ENCODE measurements around the gene NGRN. TPM values are rescaled to one million over a fixed set of nuclear protein-coding genes. Genes with fewer than 3 reads are reported as not detected.
A peak's percentile ranks its signal among the peaks of the same experiment; 100 is the strongest.
"Not testable (repeated sequence)": the region's sequence is repeated elsewhere in the genome, so short reads cannot be mapped to it uniquely, and the experiment has no call there.

Gene NGRN
- total RNA-seq, 1 experiment from 2014 or later = 57.4 TPM

GRCh38 chr15:90270502-90271150, 5.2 kb downstream of the NGRN start:
- BruUV-seq (replicated peaks) = no TSS peak
- ChIA-PET CTCF (no interaction called here), POLR2A (ENCODE audit: unreplicated experiment) (no interaction called here)
- H3K9me2 ChIP-seq (ENCODE audit: insufficient read depth) = no peaks in the 10 kb centered on the region
- H3K36me3 ChIP-seq (ENCODE audit: low read depth) = peaks cover 47% of the 10 kb centered on the region
- peaks cover 21% of the 10 kb centered on the region for H3K4me1 ChIP-seq (replicated peaks; ENCODE audit: insufficient read depth)
- H3K79me2 ChIP-seq (ENCODE audit: low read depth) = peaks cover 65% of the 10 kb centered on the region
- H2AFZ ChIP-seq = no peak overlapping the region
- intact Hi-C loops (cut with micrococcal nuclease; ENCODE audit: unreplicated experiment) = no loop called here
- no peak overlapping the region for H3K4me2 ChIP-seq
- TF ChIP-seq EZH2 (IDR thresholded peaks at IDR 0.05; ENCODE audit: low read depth) (no peak), CTCF (conservative IDR thresholded peaks at IDR 0.05) (no peak)
- H3K9me3 ChIP-seq (ENCODE audit: insufficient read depth, low read depth) = no peaks in the 10 kb centered on the region
- DNase-seq = no peak
- H4K20me1 ChIP-seq (ENCODE audit: insufficient read depth) = peaks cover 57% of the 10 kb centered on the region
- no peak overlapping the region for H3K27ac ChIP-seq
- H3F3A ChIP-seq (ENCODE audit: insufficient read depth, low read depth) = peaks cover 34% of the 10 kb centered on the region
- no peaks in the 10 kb centered on the region for H3K27me3 ChIP-seq (ENCODE audit: insufficient read depth, low read depth)
- H3K4me3 ChIP-seq = no peak overlapping the region

GRCh38 chr15:90271459-90272166, 6.1 kb downstream of the NGRN start:
- peaks cover 47% of the 10 kb centered on the region for H3K36me3 ChIP-seq (ENCODE audit: low read depth)
- H4K20me1 ChIP-seq (ENCODE audit: insufficient read depth) = peaks cover 56% of the 10 kb centered on the region
- TSS peak; percentile 1 for BruUV-seq (replicated peaks)

GRCh38 chr15:90278467-90278866, 13.0 kb downstream of the NGRN start:
- CTCF ChIA-PET; BruUV-seq (replicated peaks); DNase-seq; H3K79me2 ChIP-seq (ENCODE audit: low read depth); H2AFZ ChIP-seq; H3K27me3 ChIP-seq (ENCODE audit: insufficient read depth, low read depth); POLR2A ChIA-PET (ENCODE audit: unreplicated experiment); H3K36me3 ChIP-seq (ENCODE audit: low read depth); H3K4me2 ChIP-seq; intact Hi-C loops (cut with micrococcal nuclease; ENCODE audit: unreplicated experiment); H4K20me1 ChIP-seq (ENCODE audit: insufficient read depth); H3K4me3 ChIP-seq; H3K27ac ChIP-seq; H3K4me1 ChIP-seq (replicated peaks; ENCODE audit: insufficient read depth); H3F3A ChIP-seq (ENCODE audit: insufficient read depth, low read depth); H3K9me2 ChIP-seq (ENCODE audit: insufficient read depth); H3K9me3 ChIP-seq (ENCODE audit: insufficient read depth, low read depth): not testable (repeated sequence)

More at GRCh38 chr15:90271459-90272166, 6.1 kb downstream of the NGRN start:
- Histone ChIP-seq H3K9me3 (ENCODE audit: insufficient read depth, low read depth) (no peaks in the 10 kb centered on the region), H3K4me2 (no peak overlapping the region), H2AFZ (no peak overlapping the region), H3K9me2 (ENCODE audit: insufficient read depth) (no peaks in the 10 kb centered on the region), H3F3A (ENCODE audit: insufficient read depth, low read depth) (peaks cover 34% of the 10 kb centered on the region), H3K79me2 (ENCODE audit: low read depth) (peaks cover 55% of the 10 kb centered on the region), H3K27me3 (ENCODE audit: insufficient read depth, low read depth) (no peaks in the 10 kb centered on the region), H3K4me1 (replicated peaks; ENCODE audit: insufficient read depth) (peaks cover 19% of the 10 kb centered on the region), H3K27ac (no peak overlapping the region), H3K4me3 (no peak overlapping the region)
- ChIA-PET POLR2A (ENCODE audit: unreplicated experiment) (no interaction called here), CTCF (no interaction called here)
- intact Hi-C loops (cut with micrococcal nuclease; ENCODE audit: unreplicated experiment) = no loop called here
- TF ChIP-seq EZH2 (IDR thresholded peaks at IDR 0.05; ENCODE audit: low read depth) = no peak
- no peak for TF ChIP-seq CTCF (conservative IDR thresholded peaks at IDR 0.05)
- no peak for DNase-seq

GRCh38 chr15:90280743-90281142, 15.3 kb downstream of the NGRN start:
- H3K4me2 ChIP-seq; H3K4me1 ChIP-seq (replicated peaks; ENCODE audit: insufficient read depth); H3F3A ChIP-seq (ENCODE audit: insufficient read depth, low read depth); H3K36me3 ChIP-seq (ENCODE audit: low read depth); H2AFZ ChIP-seq; H3K9me3 ChIP-seq (ENCODE audit: insufficient read depth, low read depth); BruUV-seq (replicated peaks); H3K4me3 ChIP-seq; H3K9me2 ChIP-seq (ENCODE audit: insufficient read depth); H3K27me3 ChIP-seq (ENCODE audit: insufficient read depth, low read depth); CTCF ChIA-PET; DNase-seq; H3K79me2 ChIP-seq (ENCODE audit: low read depth); H4K20me1 ChIP-seq (ENCODE audit: insufficient read depth); H3K27ac ChIP-seq: not testable (repeated sequence)
- intact Hi-C loops (cut with micrococcal nuclease; ENCODE audit: unreplicated experiment) = loop anchor here (5.0 kb wide), 1 partner anchor 383 kb away; no protein-coding TSS in a partner anchor
- POLR2A ChIA-PET (ENCODE audit: unreplicated experiment) = interaction anchor here (0.5 kb wide), 1 partner anchor 125 kb away, joined by 3 read pairs; no protein-coding TSS in a partner anchor

GRCh38 chr15:90281637-90282036, 16.2 kb downstream of the NGRN start:
- not testable (repeated sequence) for H4K20me1 ChIP-seq (ENCODE audit: insufficient read depth); H3F3A ChIP-seq (ENCODE audit: insufficient read depth, low read depth); H2AFZ ChIP-seq; H3K9me2 ChIP-seq (ENCODE audit: insufficient read depth); H3K27me3 ChIP-seq (ENCODE audit: insufficient read depth, low read depth); DNase-seq; H3K79me2 ChIP-seq (ENCODE audit: low read depth); BruUV-seq (replicated peaks); H3K4me2 ChIP-seq; H3K4me1 ChIP-seq (replicated peaks; ENCODE audit: insufficient read depth); H3K27ac ChIP-seq; H3K9me3 ChIP-seq (ENCODE audit: insufficient read depth, low read depth); H3K4me3 ChIP-seq; H3K36me3 ChIP-seq (ENCODE audit: low read depth)
- intact Hi-C loops (cut with micrococcal nuclease; ENCODE audit: unreplicated experiment) = loop anchor here (5.0 kb wide), 1 partner anchor 384 kb away; no protein-coding TSS in a partner anchor
- ChIA-PET POLR2A (ENCODE audit: unreplicated experiment) (interaction anchor here (0.6 kb wide), 1 partner anchor 387 kb away, joined by 3 read pairs; no protein-coding TSS in a partner anchor), CTCF (interaction anchor here (0.7 kb wide), 1 partner anchor 88 kb away, joined by 4 read pairs; no protein-coding TSS in a partner anchor)
